Activated effector memory CD4-positive, alpha-beta T cell treated with Interleukin-2 at 50 U/mL for 16 hours (primary cell): ENCODE measurements around the gene LSM3.

Source experiments
- DNase-seq: peaks from one replicate; pipeline ENCODE4 v3.0.0-alpha.2; 2020

LSM3 gene

DNA sequence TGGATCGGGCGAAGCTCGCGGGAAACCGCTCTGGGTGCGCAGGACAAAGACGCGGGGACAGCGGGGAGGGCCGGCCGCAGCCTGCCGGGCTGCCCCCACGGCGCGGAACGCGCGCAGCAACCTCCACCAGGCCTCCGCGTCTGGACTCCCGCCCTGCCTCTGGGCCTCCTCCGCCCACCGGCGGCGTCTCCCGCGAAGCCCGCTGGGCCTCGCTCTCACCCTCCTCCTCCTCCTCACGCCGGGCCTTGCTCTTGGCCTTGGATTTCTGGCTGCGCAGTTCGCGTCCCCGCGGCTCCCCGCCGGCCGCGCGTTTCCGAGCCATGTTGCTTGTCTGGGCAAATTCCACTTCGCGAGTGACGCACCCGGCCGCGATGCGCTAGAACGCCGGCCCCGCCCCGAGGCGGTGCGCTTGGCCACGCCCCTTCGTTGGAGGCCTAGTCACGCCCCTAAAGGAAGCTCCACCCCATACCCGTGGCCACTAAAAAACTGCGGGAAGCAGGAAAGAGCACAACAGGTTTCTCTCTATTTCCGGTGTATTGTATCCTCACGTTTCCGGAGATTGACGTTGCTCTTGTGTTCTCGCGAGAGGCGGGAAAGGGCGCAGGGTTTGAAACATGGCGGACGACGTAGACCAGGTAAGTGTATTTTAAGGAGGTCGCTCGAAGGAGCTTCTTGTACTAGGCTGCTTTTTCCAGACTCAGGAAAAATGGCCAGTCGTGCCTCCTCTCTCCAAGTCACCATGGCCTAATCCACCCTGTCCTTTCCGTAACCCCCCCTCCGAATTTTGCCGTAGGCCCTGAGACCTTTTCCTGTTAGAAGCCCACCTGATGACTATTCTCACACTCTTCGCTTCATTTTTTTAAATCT lies at the start of gene LSM3, which contains the start of gene XPC:
TSS of gene LSM3 (plus strand) at position 571 of the 867 bp plus-strand sequence. CDS start at position 615, 44 bp downstream.
TSS of gene XPC (minus strand) at position 355 of the 867 bp plus-strand sequence. CDS start at position 322, 33 bp downstream.
- peak; percentile 98 for DNase-seq

DNA sequence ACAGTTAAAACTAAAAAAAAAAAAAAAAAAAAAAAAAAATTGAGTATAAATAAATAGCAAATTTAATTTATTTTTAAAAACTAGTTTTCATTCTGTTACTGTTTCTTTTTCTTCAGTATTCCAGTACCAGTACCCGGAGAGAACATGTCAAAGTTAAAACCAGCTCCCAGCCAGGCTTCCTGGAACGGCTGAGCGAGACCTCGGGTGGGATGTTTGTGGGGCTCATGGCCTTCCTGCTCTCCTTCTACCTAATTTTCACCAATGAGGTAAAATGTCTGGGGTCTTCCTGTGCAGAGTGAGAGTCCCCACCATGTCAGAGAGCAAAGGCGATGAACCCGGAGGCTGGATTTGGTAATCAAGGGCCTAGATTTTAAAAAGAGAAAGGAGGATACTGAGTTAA lies 49.3 kb upstream of the LSM3 start:
- DNase-seq: no peak

DNA sequence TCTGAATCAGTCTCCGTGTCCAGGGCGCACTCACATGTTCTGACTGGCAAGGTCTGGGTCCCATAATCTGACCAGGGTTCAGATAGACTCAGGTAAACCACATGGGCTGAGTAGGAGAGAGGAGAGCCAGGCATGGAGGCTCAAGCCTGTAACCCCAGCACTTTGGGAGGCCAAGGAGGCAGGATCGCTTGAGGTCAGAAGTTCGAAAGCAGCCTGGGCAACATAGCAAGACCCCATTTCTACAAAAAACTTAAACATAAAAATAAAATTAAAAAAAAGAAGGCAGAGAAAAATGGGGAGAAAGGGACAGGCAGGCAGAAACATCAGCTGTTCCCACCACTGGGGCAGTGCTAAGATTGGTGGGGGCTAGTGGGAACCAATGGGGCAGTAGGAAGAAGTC lies 48.4 kb upstream of the LSM3 start:
- DNase-seq: no peak

DNA sequence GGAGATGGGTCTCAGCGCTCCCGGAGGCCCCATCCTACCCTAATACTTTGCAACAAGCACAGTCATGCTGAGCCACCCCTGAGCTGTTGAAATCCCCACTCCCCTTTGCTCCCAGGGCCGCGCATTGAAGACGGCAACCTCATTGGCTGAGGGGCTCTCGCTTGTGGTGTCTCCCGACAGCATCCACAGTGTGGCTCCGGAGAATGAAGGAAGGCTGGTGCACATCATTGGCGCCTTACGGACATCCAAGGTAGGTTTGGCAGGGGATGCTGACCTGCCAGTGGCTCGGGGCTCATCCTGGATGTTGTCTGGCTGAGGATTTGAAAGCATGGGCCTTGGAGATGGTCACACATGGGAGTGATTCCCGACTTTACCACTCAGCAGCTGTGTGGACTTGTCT lies 47.9 kb upstream of the LSM3 start:
- no peak for DNase-seq

DNA sequence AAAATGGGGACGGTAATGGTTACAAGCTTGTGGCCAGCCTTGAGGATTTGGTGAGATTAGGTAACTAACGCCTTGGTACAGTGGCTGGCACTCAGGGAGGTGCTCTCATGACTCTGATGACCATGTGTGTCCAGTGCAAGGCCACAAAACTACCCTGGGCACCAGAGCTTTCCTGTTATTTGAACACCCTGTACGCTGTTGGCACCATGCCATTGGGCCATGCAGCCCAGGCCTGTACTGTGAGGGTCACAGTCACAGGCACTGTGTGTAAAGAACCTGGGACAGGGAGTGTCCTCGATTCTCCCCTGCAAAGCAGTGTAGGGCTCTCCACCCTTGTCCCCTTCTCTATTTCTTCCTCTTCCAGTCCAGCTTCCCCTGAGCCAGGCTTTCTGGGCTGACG lies 47.5 kb upstream of the LSM3 start:
- DNase-seq: no peak

DNA sequence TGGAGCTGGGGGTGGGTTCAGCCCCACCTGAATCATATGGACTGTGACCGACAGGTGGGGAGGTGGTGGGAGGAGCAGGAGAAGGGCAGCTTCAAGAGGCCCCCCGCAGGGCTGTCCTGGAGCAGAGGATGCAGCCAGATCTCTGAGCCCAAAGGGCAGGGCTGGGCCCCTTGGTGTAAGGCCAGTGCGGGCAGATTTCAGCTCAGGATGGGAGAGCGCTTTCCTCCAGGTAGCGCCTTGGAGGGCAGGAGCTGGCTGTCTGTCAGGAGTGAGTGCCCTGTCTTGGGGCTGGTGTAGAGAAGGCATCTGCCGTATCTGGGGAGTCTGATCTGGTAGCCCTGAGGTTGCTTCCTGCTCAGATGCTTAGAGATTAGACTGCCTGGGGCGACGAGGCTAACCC lies 46.5 kb upstream of the LSM3 start:
- no peak for DNase-seq

DNA sequence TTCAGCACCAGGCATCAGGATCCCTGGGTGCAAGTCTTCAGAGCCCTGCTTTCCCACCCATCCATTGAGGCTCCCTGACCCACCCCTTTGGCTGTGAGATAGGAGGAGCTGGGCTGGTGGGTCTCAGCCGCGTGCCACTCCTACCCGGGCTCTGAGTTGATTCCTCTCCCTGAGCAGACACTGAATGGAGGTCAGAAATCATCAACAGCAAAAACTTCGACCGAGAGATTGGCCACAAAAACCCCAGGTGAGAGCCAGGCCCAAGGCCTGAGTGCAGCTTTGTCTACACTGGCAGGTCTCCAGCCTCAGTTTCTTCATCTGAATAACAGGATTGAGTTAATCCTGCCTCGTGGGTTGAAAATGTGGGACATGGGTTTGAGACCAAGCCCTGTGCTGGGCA lies 45.9 kb upstream of the LSM3 start:
- DNase-seq: no peak

DNA sequence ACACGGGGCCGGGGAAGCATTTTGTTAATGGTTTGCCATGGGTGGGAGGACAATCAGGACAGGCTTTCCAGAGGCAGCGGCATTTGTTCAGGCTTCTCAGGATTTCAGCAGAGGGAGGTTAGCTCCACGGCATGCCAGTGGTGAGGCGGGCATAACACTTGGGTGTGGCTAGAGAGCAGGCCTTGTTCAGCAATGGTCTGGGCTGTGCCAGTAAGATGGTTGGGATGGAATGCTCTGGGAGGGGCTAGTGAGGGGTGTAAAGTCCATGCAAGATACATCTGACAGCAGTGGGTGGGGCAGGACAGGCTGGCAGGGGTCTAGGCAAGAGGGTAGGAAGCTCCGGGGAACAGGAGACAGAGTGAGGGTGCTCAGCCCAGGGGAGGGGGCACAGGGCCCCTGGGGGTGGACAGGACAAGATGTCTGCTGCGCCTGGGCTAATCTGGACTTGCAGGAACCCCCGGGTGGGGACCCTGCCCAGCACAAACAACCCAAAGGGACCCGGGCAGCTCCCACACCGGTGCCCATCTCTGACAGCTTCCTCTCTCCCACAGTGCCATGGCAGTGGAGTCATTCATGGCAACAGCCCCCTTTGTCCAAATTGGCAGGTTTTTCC lies 45.3 kb upstream of the LSM3 start:
- DNase-seq: no peak

DNA sequence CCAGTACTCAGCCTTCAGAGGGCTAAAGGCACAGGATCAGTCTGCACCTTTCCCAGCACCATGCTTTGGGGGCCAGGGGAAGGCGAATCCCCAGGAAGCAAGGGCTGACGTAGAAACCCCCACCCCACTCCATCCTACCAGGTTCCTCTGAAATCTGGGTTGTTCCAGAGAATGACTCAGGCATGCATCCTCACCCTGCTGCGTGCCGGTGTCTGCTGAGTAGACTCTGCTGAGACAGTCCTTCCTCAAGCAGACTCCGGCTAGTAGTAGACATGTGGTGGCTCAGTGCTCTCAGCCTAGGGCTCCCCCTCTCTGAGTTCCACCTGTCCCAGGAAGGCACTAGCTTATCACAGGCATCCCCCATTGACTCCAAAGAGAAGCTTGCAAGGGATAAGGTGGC lies 44.7 kb upstream of the LSM3 start:
- DNase-seq: no peak

DNA sequence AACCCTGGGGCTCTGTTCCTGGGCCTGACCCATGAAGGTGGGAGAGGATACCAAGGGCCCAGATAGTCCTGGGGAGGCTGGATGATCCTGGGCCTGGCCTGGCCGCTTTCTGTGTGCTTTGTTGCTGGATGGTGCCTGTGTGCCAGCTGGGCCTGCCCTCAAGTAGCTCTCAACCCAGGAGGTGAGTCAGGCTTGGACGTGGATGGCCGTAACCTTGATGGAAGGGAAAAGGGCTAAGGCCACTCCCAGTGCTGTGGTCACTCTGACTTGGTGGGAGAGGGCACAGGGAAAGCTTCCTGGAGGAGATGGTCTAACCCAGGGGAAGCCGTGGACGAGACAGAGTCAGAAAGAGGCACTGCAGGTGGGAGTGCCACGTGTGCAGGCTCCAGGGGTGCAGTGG lies 44.3 kb upstream of the LSM3 start:
- no peak for DNase-seq

DNA sequence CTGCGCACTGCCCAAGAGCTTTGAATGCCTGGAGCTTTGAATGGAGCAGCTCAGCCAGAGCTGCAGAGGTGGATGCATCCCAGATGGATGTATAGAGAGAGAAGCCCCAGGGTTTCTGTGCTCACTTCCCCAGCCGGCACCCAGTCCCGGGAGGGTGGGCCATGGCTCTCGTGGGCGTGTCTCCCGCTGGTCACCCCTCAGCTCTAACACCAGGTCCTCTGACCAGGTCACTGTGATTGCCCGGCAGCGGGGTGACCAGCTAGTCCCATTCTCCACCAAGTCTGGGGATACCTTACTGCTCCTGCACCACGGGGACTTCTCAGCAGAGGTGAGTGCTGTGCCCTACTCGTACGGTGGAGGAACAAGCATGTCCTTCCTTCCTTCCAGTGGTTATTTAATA lies 43.0 kb upstream of the LSM3 start:
- no peak for DNase-seq

DNA sequence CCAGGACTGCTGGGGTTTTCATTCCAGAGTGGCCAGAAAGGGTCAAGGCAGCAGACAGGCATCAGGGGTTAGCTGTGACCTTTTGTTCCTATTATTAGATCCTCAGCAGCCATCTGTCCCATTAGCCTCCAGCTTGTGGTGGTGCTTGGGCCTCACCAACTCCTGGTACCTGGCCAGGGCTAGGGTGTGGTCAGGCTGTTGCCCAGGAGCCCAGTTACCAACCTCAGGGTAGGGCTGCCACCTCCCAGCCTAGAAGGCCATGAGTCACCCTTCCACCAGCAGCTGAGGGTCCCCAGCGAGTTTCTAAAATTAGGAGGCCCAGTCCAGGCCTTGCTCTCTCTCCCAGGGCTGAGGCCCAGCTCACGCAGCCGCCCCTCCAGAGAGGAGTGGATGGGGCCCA lies 41.6 kb upstream of the LSM3 start:
- DNase-seq: no peak

DNA sequence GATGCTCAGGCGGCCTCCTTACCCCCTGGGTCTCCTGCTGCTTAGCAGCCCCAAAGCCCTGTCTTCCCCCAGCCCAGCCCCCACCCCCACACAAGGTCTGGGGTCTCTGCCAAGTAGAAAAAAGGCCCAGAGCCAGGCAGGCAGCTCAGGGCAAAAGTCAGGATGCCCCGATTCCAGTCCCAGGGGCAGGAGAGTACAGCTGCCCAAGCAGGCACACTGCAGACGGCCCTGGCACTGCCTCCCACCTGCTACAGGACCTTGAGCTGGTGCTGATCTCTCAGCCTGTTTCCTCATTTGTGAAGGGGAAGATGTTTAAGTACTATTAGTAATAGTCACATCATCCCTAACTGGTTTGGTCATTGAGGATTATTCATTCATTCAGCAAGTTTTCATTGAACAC lies 41.2 kb upstream of the LSM3 start:
- no peak for DNase-seq

DNA sequence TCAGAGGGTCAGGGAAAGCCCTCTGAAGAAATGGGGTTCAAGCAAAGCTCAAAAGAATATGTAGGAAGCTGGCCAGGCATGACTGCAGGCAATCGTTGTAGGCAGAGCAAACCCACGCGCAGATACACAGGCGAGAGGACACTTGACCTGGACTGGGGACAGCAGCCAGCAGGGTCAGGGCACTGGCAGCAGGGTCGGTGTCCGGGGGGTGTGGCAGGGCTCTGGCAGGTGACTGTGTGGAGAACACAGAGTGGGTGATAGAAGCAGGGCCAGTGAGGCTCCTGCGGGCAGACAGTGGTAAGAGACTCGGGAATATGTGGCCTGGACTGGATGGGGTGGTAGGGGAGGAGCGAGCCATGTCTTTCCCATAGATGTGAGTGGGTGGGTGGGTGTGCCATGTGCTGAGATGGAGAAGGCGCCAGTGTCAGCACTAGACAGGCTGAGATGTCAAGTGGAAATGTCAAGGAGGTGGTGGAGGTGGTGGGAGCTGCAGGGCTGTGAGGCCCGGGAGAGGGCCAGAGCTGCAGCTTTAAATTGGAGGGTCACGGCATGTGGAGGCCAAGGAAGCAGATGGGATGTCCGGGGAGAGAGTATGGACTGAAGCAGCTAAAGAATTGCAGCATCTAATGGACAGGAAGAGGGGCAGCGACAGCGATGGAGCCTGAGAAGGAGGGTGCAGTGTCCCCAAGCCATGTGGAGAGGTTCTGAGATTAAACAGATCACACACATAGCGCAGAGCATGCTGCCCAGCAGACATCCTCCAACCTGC lies 40.3 kb upstream of the LSM3 start:
- DNase-seq: no peak

DNA sequence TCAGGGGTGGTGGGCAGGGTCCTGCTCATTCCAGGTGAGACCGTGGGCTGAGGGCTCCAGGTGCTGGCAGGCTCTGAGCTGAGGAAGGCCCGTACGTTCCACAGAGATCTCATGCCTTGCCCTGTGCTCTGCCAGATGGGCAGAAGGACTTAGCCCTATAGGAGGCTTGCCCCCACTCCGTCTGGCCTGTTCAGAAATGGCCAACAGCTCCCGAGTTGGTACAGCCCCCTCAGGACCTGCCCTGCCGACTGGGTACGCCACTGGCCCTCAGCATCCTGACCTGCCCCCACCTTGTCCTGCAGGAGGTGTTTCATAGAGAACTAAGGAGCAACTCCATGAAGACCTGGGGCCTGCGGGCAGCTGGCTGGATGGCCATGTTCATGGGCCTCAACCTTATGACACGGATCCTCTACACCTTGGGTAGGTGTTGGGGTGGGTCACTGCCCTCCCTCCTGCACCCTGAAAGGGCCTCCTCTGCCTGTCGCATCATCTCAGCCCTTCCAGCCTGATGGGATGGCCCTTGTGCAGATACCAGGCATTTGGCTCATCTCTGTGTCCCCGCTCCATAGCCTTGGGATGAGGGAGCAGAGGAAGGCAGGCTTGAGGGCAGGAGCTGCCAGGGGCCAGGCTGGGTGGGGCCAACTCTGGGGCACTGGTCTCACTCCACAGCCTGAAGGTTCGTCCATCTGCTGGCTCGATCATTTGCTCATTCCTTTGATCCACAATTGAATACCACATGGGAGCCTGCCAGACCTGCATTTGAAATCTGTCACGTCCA lies 39.5 kb upstream of the LSM3 start:
- DNase-seq: no peak

DNA sequence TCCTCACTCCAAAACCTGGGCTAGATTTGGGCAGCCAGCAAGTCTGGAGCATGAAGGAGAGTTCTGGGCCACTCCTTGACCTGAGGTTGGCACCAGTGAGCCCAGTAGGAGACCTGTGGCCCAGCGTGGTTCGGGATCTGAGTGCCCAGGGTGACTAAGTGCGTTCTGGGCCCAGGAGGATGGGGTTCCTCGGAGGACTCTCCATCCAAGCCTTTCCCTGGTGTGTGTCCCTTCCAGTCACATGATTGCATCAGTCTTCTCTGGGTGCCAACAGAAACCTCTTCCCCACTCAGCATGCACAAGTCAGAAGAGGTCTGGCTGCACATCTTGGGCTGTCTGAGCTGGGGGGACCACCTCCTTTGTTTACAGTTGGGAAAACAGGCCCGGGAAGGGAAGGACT lies 38.8 kb upstream of the LSM3 start:
- no peak for DNase-seq

DNA sequence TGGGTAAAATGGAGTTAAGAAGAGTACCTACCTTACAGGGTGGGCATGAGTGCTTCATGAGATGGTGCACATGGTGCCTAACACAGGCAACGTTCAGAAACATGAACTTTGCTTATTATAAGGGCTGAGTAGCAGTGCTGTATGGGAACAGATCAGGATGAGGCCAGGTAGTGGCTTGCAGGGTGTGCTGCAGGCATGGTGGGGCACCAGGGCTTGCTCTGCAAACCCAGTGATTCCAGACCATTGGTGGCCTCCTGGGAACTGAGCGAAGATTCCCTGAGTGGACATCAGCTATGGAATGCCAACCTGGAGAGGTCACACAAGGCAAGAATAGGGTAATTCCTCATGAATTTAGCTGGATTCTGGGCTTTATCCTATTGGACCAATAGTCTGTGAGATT lies 37.9 kb upstream of the LSM3 start:
- DNase-seq: no peak

DNA sequence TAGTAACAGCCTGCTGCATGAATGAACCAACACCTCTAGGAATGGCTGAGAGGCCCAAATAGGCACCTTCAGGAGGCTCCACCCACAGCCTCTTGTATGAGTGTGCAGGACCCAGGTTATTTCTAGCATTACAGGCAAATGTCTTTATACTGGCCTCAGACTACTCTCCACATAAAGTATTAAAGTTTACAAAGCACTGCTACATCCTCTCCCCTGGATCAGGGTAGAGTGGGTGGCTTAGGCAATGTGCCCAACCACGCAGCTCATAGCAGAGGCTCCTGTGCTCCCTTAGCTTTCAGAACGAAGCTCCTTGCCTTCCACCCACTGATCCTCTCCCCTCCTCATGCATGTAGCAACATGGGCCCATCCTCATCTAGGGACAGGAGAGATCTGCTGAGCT lies 37.5 kb upstream of the LSM3 start:
- DNase-seq: no peak

DNA sequence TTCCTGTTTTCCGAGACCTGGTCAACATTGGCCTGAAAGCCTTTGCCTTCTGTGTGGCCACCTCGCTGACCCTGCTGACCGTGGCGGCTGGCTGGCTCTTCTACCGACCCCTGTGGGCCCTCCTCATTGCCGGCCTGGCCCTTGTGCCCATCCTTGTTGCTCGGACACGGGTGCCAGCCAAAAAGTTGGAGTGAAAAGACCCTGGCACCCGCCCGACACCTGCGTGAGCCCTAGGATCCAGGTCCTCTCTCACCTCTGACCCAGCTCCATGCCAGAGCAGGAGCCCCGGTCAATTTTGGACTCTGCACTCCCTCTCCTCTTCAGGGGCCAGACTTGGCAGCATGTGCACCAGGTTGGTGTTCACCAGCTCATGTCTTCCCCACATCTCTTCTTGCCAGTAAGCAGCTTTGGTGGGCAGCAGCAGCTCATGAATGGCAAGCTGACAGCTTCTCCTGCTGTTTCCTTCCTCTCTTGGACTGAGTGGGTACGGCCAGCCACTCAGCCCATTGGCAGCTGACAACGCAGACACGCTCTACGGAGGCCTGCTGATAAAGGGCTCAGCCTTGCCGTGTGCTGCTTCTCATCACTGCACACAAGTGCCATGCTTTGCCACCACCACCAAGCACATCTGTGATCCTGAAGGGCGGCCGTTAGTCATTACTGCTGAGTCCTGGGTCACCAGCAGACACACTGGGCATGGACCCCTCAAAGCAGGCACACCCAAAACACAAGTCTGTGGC lies 36.8 kb upstream of the LSM3 start:
- no peak for DNase-seq

DNA sequence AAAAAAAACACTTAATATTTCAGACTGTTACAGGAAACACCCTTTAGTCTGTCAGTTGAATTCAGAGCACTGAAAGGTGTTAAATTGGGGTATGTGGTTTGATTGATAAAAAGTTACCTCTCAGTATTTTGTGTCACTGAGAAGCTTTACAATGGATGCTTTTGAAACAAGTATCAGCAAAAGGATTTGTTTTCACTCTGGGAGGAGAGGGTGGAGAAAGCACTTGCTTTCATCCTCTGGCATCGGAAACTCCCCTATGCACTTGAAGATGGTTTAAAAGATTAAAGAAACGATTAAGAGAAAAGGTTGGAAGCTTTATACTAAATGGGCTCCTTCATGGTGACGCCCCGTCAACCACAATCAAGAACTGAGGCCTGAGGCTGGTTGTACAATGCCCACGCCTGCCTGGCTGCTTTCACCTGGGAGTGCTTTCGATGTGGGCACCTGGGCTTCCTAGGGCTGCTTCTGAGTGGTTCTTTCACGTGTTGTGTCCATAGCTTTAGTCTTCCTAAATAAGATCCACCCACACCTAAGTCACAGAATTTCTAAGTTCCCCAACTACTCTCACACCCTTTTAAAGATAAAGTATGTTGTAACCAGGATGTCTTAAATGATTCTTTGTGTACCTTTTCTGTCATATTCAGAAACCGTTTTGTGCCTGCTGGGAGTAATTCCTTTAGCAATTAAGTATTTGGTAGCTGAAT lies 35.9 kb upstream of the LSM3 start:
- peak; percentile 37 for DNase-seq
